Measurements from ENCODE around the gene MAGI3. TPM values are rescaled to one million over a fixed set of nuclear protein-coding genes. Genes with fewer than 3 reads are reported as not detected.

MAGI3 gene
- 14.0 and 14.4 TPM in 2 replicates for polyA plus RNA-seq (2013)

GRCh38 chr1:113389953-113390834, at the start of gene MAGI3:
TSS of gene MAGI3 (plus strand) at chr1:113390515. CDS start at chr1:113391034, 519 bp downstream.
- Histone ChIP-seq H3K27ac (ENCODE audit: low read depth, low read length) (peak within 1 kb of the TSS; percentile 95), H3K9me3 (ENCODE audit: insufficient read depth, low read depth, low read length) (peaks cover 2% of the 10 kb centered on the region), H4K91ac (ENCODE audit: low read depth, low read length) (peak within 1 kb of the TSS; percentile 96), H3K79me1 (ENCODE audit: low read length) (peaks cover 14% of the 10 kb centered on the region), H3K36me3 (ENCODE audit: control insufficient read depth in 1 of 2, insufficient read depth in 2 of 2, low read length in 2 of 2) (no peaks in the 10 kb centered on the region), H3K23ac (ENCODE audit: low read length) (no peak within 1 kb of the TSS), H2BK12ac (ENCODE audit: low read length) (peak within 1 kb of the TSS; percentile 81), H2BK120ac (ENCODE audit: insufficient read depth, low read length, poor library complexity) (peak within 1 kb of the TSS; percentile 81), H3K9ac (ENCODE audit: low read length) (peak within 1 kb of the TSS; percentile 87), H3K4me3 (ENCODE audit: low read depth, low read length) (peak within 1 kb of the TSS; percentile 77), H3K4ac (ENCODE audit: low read depth, low read length) (peak within 1 kb of the TSS; percentile 69), H3K4me2 (ENCODE audit: low read length) (peak within 1 kb of the TSS; percentile 86), H4K12ac (ENCODE audit: low read depth, low read length) (peak within 1 kb of the TSS; percentile 94), H3K18ac (ENCODE audit: low read length) (peak within 1 kb of the TSS; percentile 86), H2AFZ (ENCODE audit: insufficient read depth, low read length, poor library complexity) (peak within 1 kb of the TSS; percentile 88), H3K27me3 (ENCODE audit: insufficient read depth, low read length) (no peaks in the 10 kb centered on the region), H2BK5ac (ENCODE audit: low read depth, low read length, poor library complexity) (peak within 1 kb of the TSS; percentile 89), H2AK5ac (ENCODE audit: low read length) (peak within 1 kb of the TSS; percentile 29), H4K8ac (ENCODE audit: low read depth, low read length) (peak within 1 kb of the TSS; percentile 88), H3K4me1 (ENCODE audit: control insufficient read depth in 1 of 2, insufficient read depth in 2 of 2, low read length in 2 of 2) (peaks cover 0 to 6% of the 10 kb centered on the region in 2 experiments), H3K14ac (ENCODE audit: low read length) (peak within 1 kb of the TSS; percentile 84), H3K79me2 (ENCODE audit: control insufficient read depth, insufficient read depth, low read length, poor library complexity) (peaks cover 14% of the 10 kb centered on the region)
- 100% methylated on average over 1 of the region's 89 CpGs for WGBS (ENCODE audit: extremely low coverage, insufficient coverage, insufficient read length)
- DNase-seq: peak; percentile 96 to 98

GRCh38 chr1:113353580-113353979, 36.7 kb upstream of the MAGI3 start:
- Histone ChIP-seq H3K4ac (ENCODE audit: low read depth, low read length) (no peak overlapping the region), H3K27ac (ENCODE audit: low read depth, low read length) (no peak overlapping the region), H4K12ac (ENCODE audit: low read depth, low read length) (no peak overlapping the region), H2AFZ (ENCODE audit: insufficient read depth, low read length, poor library complexity) (no peak overlapping the region), H2BK12ac (ENCODE audit: low read length) (no peak overlapping the region), H3K4me2 (ENCODE audit: low read length) (no peak overlapping the region), H3K9ac (ENCODE audit: low read length) (no peak overlapping the region), H2BK120ac (ENCODE audit: insufficient read depth, low read length, poor library complexity) (no peak overlapping the region), H3K36me3 (ENCODE audit: control insufficient read depth in 1 of 2, insufficient read depth in 2 of 2, low read length in 2 of 2) (no peaks in the 10 kb centered on the region), H2AK5ac (ENCODE audit: low read length) (no peak overlapping the region), H3K18ac (ENCODE audit: low read length) (no peak overlapping the region), H4K91ac (ENCODE audit: low read depth, low read length) (no peak overlapping the region), H2BK5ac (ENCODE audit: low read depth, low read length, poor library complexity) (no peak overlapping the region), H3K23ac (ENCODE audit: low read length) (no peak overlapping the region), H3K9me3 (ENCODE audit: insufficient read depth, low read depth, low read length) (no peaks in the 10 kb centered on the region), H3K4me3 (ENCODE audit: low read depth, low read length) (no peak overlapping the region), H4K8ac (ENCODE audit: low read depth, low read length) (no peak overlapping the region), H3K79me2 (ENCODE audit: control insufficient read depth, insufficient read depth, low read length, poor library complexity) (no peaks in the 10 kb centered on the region), H3K14ac (ENCODE audit: low read length) (no peak overlapping the region), H3K27me3 (ENCODE audit: insufficient read depth, low read length) (no peaks in the 10 kb centered on the region), H3K79me1 (ENCODE audit: low read length) (no peaks in the 10 kb centered on the region), H3K4me1 (ENCODE audit: control insufficient read depth in 1 of 2, insufficient read depth in 2 of 2, low read length in 2 of 2) (no peaks in the 10 kb centered on the region)
- WGBS (ENCODE audit: extremely low coverage, insufficient coverage, insufficient read length): no CpG with 5 or more reads among the region's 2 CpGs
- peak in 1 of 2 donors; percentile 2 for DNase-seq

GRCh38 chr1:113363935-113364334, 26.4 kb upstream of the MAGI3 start:
- no peaks in the 10 kb centered on the region for H3K27me3 ChIP-seq (ENCODE audit: insufficient read depth, low read length)
- no peaks in the 10 kb centered on the region for H3K9me3 ChIP-seq (ENCODE audit: insufficient read depth, low read depth, low read length)
- H3K27ac ChIP-seq (ENCODE audit: low read depth, low read length): no peak overlapping the region
- H3K14ac ChIP-seq (ENCODE audit: low read length): no peak overlapping the region
- no peaks in the 10 kb centered on the region for H3K36me3 ChIP-seq (ENCODE audit: control insufficient read depth in 1 of 2, insufficient read depth in 2 of 2, low read length in 2 of 2)
- H2BK5ac ChIP-seq (ENCODE audit: low read depth, low read length, poor library complexity): no peak overlapping the region
- H3K79me1 ChIP-seq (ENCODE audit: low read length): no peaks in the 10 kb centered on the region
- H3K18ac ChIP-seq (ENCODE audit: low read length): no peak overlapping the region
- H3K9ac ChIP-seq (ENCODE audit: low read length): no peak overlapping the region
- H4K12ac ChIP-seq (ENCODE audit: low read depth, low read length): no peak overlapping the region
- H2BK120ac ChIP-seq (ENCODE audit: insufficient read depth, low read length, poor library complexity): no peak overlapping the region
- H3K4me2 ChIP-seq (ENCODE audit: low read length): no peak overlapping the region
- no peaks in the 10 kb centered on the region for H3K4me1 ChIP-seq (ENCODE audit: control insufficient read depth in 1 of 2, insufficient read depth in 2 of 2, low read length in 2 of 2)
- WGBS (ENCODE audit: extremely low coverage, insufficient coverage, insufficient read length): no CpG with 5 or more reads among the region's 3 CpGs
- no peak overlapping the region for H3K4ac ChIP-seq (ENCODE audit: low read depth, low read length)
- DNase-seq: no peak
- no peaks in the 10 kb centered on the region for H3K79me2 ChIP-seq (ENCODE audit: control insufficient read depth, insufficient read depth, low read length, poor library complexity)
- H4K91ac ChIP-seq (ENCODE audit: low read depth, low read length): no peak overlapping the region
- H2AFZ ChIP-seq (ENCODE audit: insufficient read depth, low read length, poor library complexity): no peak overlapping the region
- no peak overlapping the region for H2AK5ac ChIP-seq (ENCODE audit: low read length)
- H3K4me3 ChIP-seq (ENCODE audit: low read depth, low read length): no peak overlapping the region
- H2BK12ac ChIP-seq (ENCODE audit: low read length): no peak overlapping the region
- H4K8ac ChIP-seq (ENCODE audit: low read depth, low read length): no peak overlapping the region
- no peak overlapping the region for H3K23ac ChIP-seq (ENCODE audit: low read length)

- no peak overlapping the region for H2AFZ ChIP-seq (ENCODE audit: insufficient read depth, low read length, poor library complexity)
These were observed 21.3 kb upstream of the MAGI3 start for GRCh38 chr1:113369040-113369439.

More at GRCh38 chr1:113369040-113369439, 21.3 kb upstream of the MAGI3 start:
- H3K27ac ChIP-seq (ENCODE audit: low read depth, low read length): no peak overlapping the region
- H2BK120ac ChIP-seq (ENCODE audit: insufficient read depth, low read length, poor library complexity): no peak overlapping the region
- H3K36me3 ChIP-seq (ENCODE audit: control insufficient read depth in 1 of 2, insufficient read depth in 2 of 2, low read length in 2 of 2): no peaks in the 10 kb centered on the region
- no peaks in the 10 kb centered on the region for H3K4me1 ChIP-seq (ENCODE audit: control insufficient read depth in 1 of 2, insufficient read depth in 2 of 2, low read length in 2 of 2)
- H2AK5ac ChIP-seq (ENCODE audit: low read length): no peak overlapping the region
- no peak for DNase-seq
- no peaks in the 10 kb centered on the region for H3K79me1 ChIP-seq (ENCODE audit: low read length)
- H4K8ac ChIP-seq (ENCODE audit: low read depth, low read length): no peak overlapping the region
- no peaks in the 10 kb centered on the region for H3K9me3 ChIP-seq (ENCODE audit: insufficient read depth, low read depth, low read length)
- H3K4me2 ChIP-seq (ENCODE audit: low read length): no peak overlapping the region
- H3K14ac ChIP-seq (ENCODE audit: low read length): no peak overlapping the region
- H3K23ac ChIP-seq (ENCODE audit: low read length): no peak overlapping the region
- no peak overlapping the region for H2BK12ac ChIP-seq (ENCODE audit: low read length)
- no peak overlapping the region for H4K12ac ChIP-seq (ENCODE audit: low read depth, low read length)
- no peak overlapping the region for H3K9ac ChIP-seq (ENCODE audit: low read length)
- H3K79me2 ChIP-seq (ENCODE audit: control insufficient read depth, insufficient read depth, low read length, poor library complexity): no peaks in the 10 kb centered on the region
- H2BK5ac ChIP-seq (ENCODE audit: low read depth, low read length, poor library complexity): no peak overlapping the region
- no peak overlapping the region for H3K18ac ChIP-seq (ENCODE audit: low read length)
- H3K27me3 ChIP-seq (ENCODE audit: insufficient read depth, low read length): no peaks in the 10 kb centered on the region
- no peak overlapping the region for H4K91ac ChIP-seq (ENCODE audit: low read depth, low read length)
- H3K4me3 ChIP-seq (ENCODE audit: low read depth, low read length): no peak overlapping the region
- no peak overlapping the region for H3K4ac ChIP-seq (ENCODE audit: low read depth, low read length)

All from trophoblast cell (in vitro differentiated cells and primary cell).